H1 (cell line): ENCODE measurements around the gene DNM2. TPM values are rescaled to one million over a fixed set of nuclear protein-coding genes. Genes with fewer than 3 reads are reported as not detected.

ENCODE experiments used
- CTCF ChIA-PET: fragments of 300-600 bp; sonication (Branson Sonifier 250); formaldehyde crosslinking; loops from one replicate; lab custom pipeline; 2021; ENCODE audit not compliant: partially characterized antibody; lab: Charles Lee
- POLR2A ChIA-PET: fragments of 300-600 bp; sonication (Branson Sonifier 250); formaldehyde crosslinking; loops from one replicate; lab custom pipeline; 2021; ENCODE audit warnings: inconsistent platforms; ENCODE audit not compliant: partially characterized antibody; lab: Charles Lee
- DNase-seq, 2 experiments: peaks; one replicate each; pipeline versions ENCODE4 v3.0.0 to v3.0.0-alpha.2; 2010 to 2022; ENCODE audit warnings: low spot score in 2 of 2, low read depth in 1 of 2, mixed read lengths in 1 of 2
- FAIRE-seq: peaks from 2 replicates; lab custom pipeline; 2011; peaks lifted over from hg19 to GRCh38; lab: Jason Lieb, UNC
- H2AFZ ChIP-seq: 2 replicates; pipeline ENCODE4 v1.8.1; 2012; ENCODE audit warnings: low read length, inconsistent platforms
- H2AK5ac ChIP-seq: 2 replicates; pipeline ENCODE4 v1.6.1; 2013; ENCODE audit warnings: low read depth, low read length
- H2BK120ac ChIP-seq: replicated peaks from 2 replicates; pipeline ENCODE3; 2013; ENCODE audit warnings: low read depth, low read length, inconsistent platforms
- H2BK12ac ChIP-seq: 2 replicates; pipeline ENCODE4 v1.6.1; 2013; ENCODE audit warnings: low read depth, low read length
- H2BK15ac ChIP-seq: 2 replicates; pipeline ENCODE4 v1.6.1; 2013; ENCODE audit warnings: low read length
- H2BK20ac ChIP-seq: 2 replicates; pipeline ENCODE4 v1.6.1; 2013; ENCODE audit warnings: low read length
- H2BK5ac ChIP-seq: 2 replicates; pipeline ENCODE4 v1.6.1; 2013; ENCODE audit warnings: low read depth, low read length
- H3K14ac ChIP-seq: 2 replicates; pipeline ENCODE4 v1.6.1; 2013; ENCODE audit warnings: inconsistent platforms; ENCODE audit not compliant: insufficient read length
- H3K18ac ChIP-seq: 2 replicates; pipeline ENCODE4 v1.6.1; 2013; ENCODE audit warnings: low read length; ENCODE audit errors: extremely low read depth
- H3K23ac ChIP-seq: 2 replicates; pipeline ENCODE4 v1.6.1; 2013; ENCODE audit warnings: inconsistent platforms; ENCODE audit not compliant: insufficient read length
- H3K23me2 ChIP-seq: 2 replicates; pipeline ENCODE4 v1.6.1; 2013; ENCODE audit warnings: low read depth, low read length
- H3K27ac ChIP-seq: 2 replicates; pipeline ENCODE4 v1.6.1; 2011; ENCODE audit warnings: low read depth, low read length, inconsistent platforms
- H3K27me3 ChIP-seq, 4 experiments: replicated peaks in 1 of 4; 1 replicate in 1 of 4; 2 replicates in 3 of 4; pipeline versions ENCODE4 v1.6.1 to v1.8.1; 2011 to 2013; ENCODE audit warnings: low read length in 3 of 4, mild to moderate bottlenecking in 3 of 4, inconsistent platforms in 2 of 4, mixed read lengths in 2 of 4, moderate library complexity in 1 of 4; ENCODE audit not compliant: control insufficient read depth in 3 of 4, insufficient read depth in 3 of 4; ENCODE audit errors: extremely low read depth in 1 of 4
- H3K36me3 ChIP-seq, 4 experiments: 2 replicates each; pipeline versions ENCODE4 v1.6.1 to v1.8.1; 2011 to 2013; ENCODE audit warnings: mild to moderate bottlenecking in 4 of 4, low read length in 3 of 4, moderate library complexity in 2 of 4, control low read depth in 1 of 4, inconsistent platforms in 1 of 4; ENCODE audit not compliant: insufficient read depth in 4 of 4, control insufficient read depth in 2 of 4
- H3K4ac ChIP-seq: replicated peaks from 2 replicates; pipeline ENCODE3; 2013; ENCODE audit warnings: low read length, low read depth, mixed read lengths, inconsistent platforms; ENCODE audit not compliant: insufficient read length
- H3K4me1 ChIP-seq, 4 experiments: replicated peaks in 1 of 4; 1 replicate in 1 of 4; 2 replicates in 3 of 4; pipeline versions ENCODE4 v1.6.1 to v1.8.1; 2011 to 2013; ENCODE audit warnings: low read length in 3 of 4, inconsistent platforms in 2 of 4, mixed read lengths in 1 of 4; ENCODE audit not compliant: insufficient read depth in 4 of 4, control insufficient read depth in 3 of 4
- H3K4me2 ChIP-seq, 2 experiments: 2 replicates each; pipeline versions ENCODE4 v1.6.1 to v1.8.1; 2011 to 2013; ENCODE audit warnings: low read depth in 2 of 2, low read length in 2 of 2, control low read depth in 1 of 2, inconsistent platforms in 1 of 2, mild to moderate bottlenecking in 1 of 2; ENCODE audit not compliant: insufficient read depth in 1 of 2
- H3K4me3 ChIP-seq, 4 experiments: fragments of 200-600, 300-600 bp in 1 of 4; sonication (generic), shearing (Covaris generic), sonication (Bioruptor Twin) in 1 of 4; 2 replicates each; pipeline versions ENCODE4 v1.5.1 to v1.8.1; 2011 to 2016; ENCODE audit warnings: low read length in 4 of 4, low read depth in 3 of 4, control low read depth in 2 of 4, inconsistent platforms in 2 of 4, mild to moderate bottlenecking in 2 of 4, mixed read lengths in 1 of 4, moderate library complexity in 1 of 4; ENCODE audit not compliant: insufficient read depth in 2 of 4; ENCODE audit errors: extremely low read depth in 1 of 4
- H3K56ac ChIP-seq: replicated peaks from 2 replicates; pipeline ENCODE3; 2013; ENCODE audit warnings: low read depth, mild to moderate bottlenecking, mixed read lengths, low read length, inconsistent platforms; ENCODE audit not compliant: insufficient read length
- H3K79me1 ChIP-seq: 2 replicates; pipeline ENCODE4 v1.6.1; 2013; ENCODE audit warnings: low read depth, low read length, control low read depth
- H3K79me2 ChIP-seq, 2 experiments: 2 replicates each; pipeline versions ENCODE4 v1.6.1 to v1.8.1; 2012 to 2013; ENCODE audit warnings: low read length in 2 of 2, mild to moderate bottlenecking in 2 of 2, inconsistent platforms in 1 of 2; ENCODE audit not compliant: insufficient read depth in 2 of 2, control insufficient read depth in 1 of 2
- H3K9ac ChIP-seq, 4 experiments: replicated peaks in 1 of 4; 1 replicate in 1 of 4; 2 replicates in 3 of 4; pipeline versions ENCODE4 v1.6.1 to v1.8.1; 2011 to 2013; ENCODE audit warnings: low read depth in 3 of 4, low read length in 3 of 4, control low read depth in 2 of 4, mild to moderate bottlenecking in 2 of 4, moderate library complexity in 2 of 4, inconsistent platforms in 1 of 4; ENCODE audit errors: extremely low read depth in 1 of 4
- H3K9me3 ChIP-seq, 2 experiments: 2 replicates each; pipeline versions ENCODE4 v1.6.1 to v1.8.1; 2012 to 2013; ENCODE audit warnings: mild to moderate bottlenecking in 2 of 2, moderate library complexity in 2 of 2, control low read depth in 1 of 2, inconsistent platforms in 1 of 2, low read depth in 1 of 2, low read length in 1 of 2, mixed read lengths in 1 of 2; ENCODE audit not compliant: insufficient read depth in 2 of 2
- H4K20me1 ChIP-seq, 2 experiments: replicated peaks in 1 of 2; 2 replicates each; pipeline versions ENCODE3 to v1.8.1; 2011 to 2013; ENCODE audit warnings: inconsistent platforms in 2 of 2, low read length in 2 of 2, mild to moderate bottlenecking in 1 of 2; ENCODE audit not compliant: insufficient read depth in 2 of 2, control insufficient read depth in 1 of 2
- H4K5ac ChIP-seq: 2 replicates; pipeline ENCODE4 v1.6.1; 2013; ENCODE audit warnings: low read length, low read depth, mixed read lengths, inconsistent platforms; ENCODE audit not compliant: insufficient read length
- H4K8ac ChIP-seq: 2 replicates; pipeline ENCODE4 v1.8.0; 2013; ENCODE audit warnings: mild to moderate bottlenecking, moderate library complexity, low read length, inconsistent platforms; ENCODE audit not compliant: insufficient read depth; ENCODE audit errors: extremely low read depth
- H4K91ac ChIP-seq: replicated peaks from 2 replicates; pipeline ENCODE3; 2013; ENCODE audit warnings: low read length, mixed read lengths, inconsistent platforms; ENCODE audit not compliant: insufficient read length
- CTCF ChIP-seq, 3 experiments: IDR thresholded peaks; 1 replicate in 2 of 3; 2 replicates in 1 of 3; pipeline versions ENCODE4 v1.5.1 to v1.6.1; 2011; ENCODE audit warnings: low read length in 3 of 3, mild to moderate bottlenecking in 3 of 3, inconsistent platforms in 2 of 3, low read depth in 1 of 3, moderate library complexity in 1 of 3; ENCODE audit not compliant: insufficient read depth in 1 of 3; ENCODE audit errors: control extremely low read depth in 1 of 3
- HDAC6 ChIP-seq: IDR thresholded peaks from one replicate; pipeline ENCODE4 v1.7.1; 2012; ENCODE audit warnings: low read depth, mild to moderate bottlenecking, inconsistent platforms, low read length, moderate library complexity
- JUND ChIP-seq: IDR thresholded peaks from 2 replicates; pipeline ENCODE4 v1.6.1; 2011; ENCODE audit warnings: mild to moderate bottlenecking, improper control_type of control experiment, low read length
- KDM4A ChIP-seq: IDR thresholded peaks from one replicate; pipeline ENCODE4 v1.7.1; 2012; ENCODE audit warnings: low read depth, mild to moderate bottlenecking, moderate library complexity, low read length, inconsistent platforms; ENCODE audit not compliant: severe bottlenecking
- RAD21 ChIP-seq, 2 experiments: IDR thresholded peaks in 1 of 2; conservative IDR thresholded peaks in 1 of 2; 2 replicates each; pipeline ENCODE4 v1.6.1; 2011; ENCODE audit warnings: low read depth in 2 of 2, low read length in 2 of 2, improper control_type of control experiment in 1 of 2, inconsistent platforms in 1 of 2, mild to moderate bottlenecking in 1 of 2, moderate library complexity in 1 of 2
- TAF7 ChIP-seq: optimal IDR thresholded peaks from 2 replicates; pipeline ENCODE3; 2011; ENCODE audit warnings: low read depth, mild to moderate bottlenecking, inconsistent platforms, low read length, moderate library complexity, borderline replicate concordance
- YY1 ChIP-seq: IDR thresholded peaks from 2 replicates; pipeline ENCODE4 v1.6.1; 2011; ENCODE audit warnings: low read depth, mild to moderate bottlenecking, low read length
- WGBS, 2 experiments: shearing (Covaris generic) in 1 of 2; methylation state at CpG; one replicate each; pipeline versions ENCODE4 v1.1.6 to v1.1.7; 2013 to 2015; ENCODE audit warnings: low lambda C conversion rate in 2 of 2, mixed read lengths in 2 of 2, inconsistent platforms in 1 of 2, low coverage in 1 of 2, missing lambda C conversion rate in 1 of 2; ENCODE audit not compliant: insufficient replicate concordance in 2 of 2, insufficient coverage in 1 of 2, insufficient read length in 1 of 2; ENCODE audit errors: extremely low coverage in 1 of 2, missing lambda C conversion rate in 1 of 2; 5-methylcytosine and 5-hydroxymethylcytosine counted together
- polyA plus RNA-seq, 7 experiments: library from polyadenylated mRNA; depleted of rRNA in 3 of 7; stranded (reverse) in 5 of 7; unstranded in 2 of 7; fragments of >200 nt in 5 of 7; fragments of 200-250 nt in 2 of 7; gene quantifications; 1 replicate in 5 of 7; 2 replicates in 1 of 7; 4 replicates in 1 of 7; pipeline versions ENCODE4 v1.2.1 to v1.2.3, GENCODE V29; 2011 to 2013; ENCODE audit warnings: missing spikeins in 2 of 7, mixed read lengths in 2 of 7
- total RNA-seq: library from RNA; stranded (reverse); fragmentation: NEBNext Ultra II Directional; extraction: Animal tissue kit (Norgen Biotek cat#: 25700); gene quantifications from 2 replicates; pipeline ENCODE4 v1.2.1, GENCODE V29; 2021
- TF ChIP-seq, protein P1 (sequence below): IDR thresholded peaks from 2 replicates; pipeline ENCODE4 v1.6.1; 2011; ENCODE audit warnings: low read length, improper control_type of control experiment

The DNM2 gene
- total and polyA plus RNA-seq, 2 of the 8 experiments (the other 6 are each of a cell fraction or from before 2014, with no cell fraction given) = 61.9 to 120 TPM

DNA sequence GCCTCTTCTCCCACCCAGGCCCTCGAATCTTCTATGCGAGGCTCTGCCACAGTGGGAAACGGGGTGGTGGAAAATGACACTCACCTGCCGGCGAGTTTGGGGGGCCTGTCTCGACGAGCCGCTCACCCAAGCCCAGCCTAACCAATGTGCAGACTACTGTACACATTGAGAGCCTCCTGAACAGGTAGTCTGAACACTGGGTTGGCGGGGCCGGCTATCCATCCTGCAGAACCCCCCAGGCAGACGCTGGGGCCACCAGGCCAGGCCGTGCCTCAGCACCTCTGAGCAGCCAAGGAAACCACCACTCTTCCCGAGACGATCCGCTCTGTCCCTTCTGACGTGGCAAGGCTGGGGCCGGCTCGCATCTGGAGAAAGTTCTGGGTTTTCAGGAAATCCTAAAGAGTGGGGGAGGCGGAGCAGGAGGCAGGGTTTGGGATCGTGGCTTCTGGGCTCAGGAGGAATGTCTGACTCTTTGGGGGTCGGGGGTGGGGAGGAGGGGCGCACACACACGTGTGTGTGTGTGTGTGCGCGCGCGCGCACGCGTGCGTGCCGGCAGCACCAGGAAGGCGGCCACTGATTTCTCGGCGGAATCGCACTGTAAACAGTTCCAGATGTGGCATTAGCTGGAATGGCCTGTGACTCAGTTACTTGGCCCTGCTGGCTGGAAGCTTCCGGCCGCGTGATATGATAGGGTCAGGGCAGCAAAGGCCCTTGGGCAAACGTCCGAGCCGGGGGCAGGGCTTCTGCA lies 99.6 kb downstream of the DNM2 start:
- Histone ChIP-seq H3K9ac (no peak overlapping the region), H3K79me2 (no peaks in the 10 kb centered on the region), H3K4me2 (no peak overlapping the region), H4K5ac (no peak overlapping the region), H3K4ac (no peak overlapping the region), H3K27ac (no peak overlapping the region), H2AK5ac (no peak overlapping the region), H4K8ac (no peak overlapping the region), H3K9me3 (no peaks in the 10 kb centered on the region), H2BK12ac (no peak overlapping the region), H3K27me3 (no peaks in the 10 kb centered on the region), H3K4me3 (no peak overlapping the region), H3K18ac (no peak overlapping the region), H3K56ac (no peak overlapping the region), H2BK20ac (no peak overlapping the region), H3K36me3 (peaks cover 3 to 10% (median 7%) of the 10 kb centered on the region in 4 experiments; a peak in 5 of 8 replicates), H4K91ac (no peak overlapping the region), H2BK120ac (no peak overlapping the region), H3K23me2 (no peaks in the 10 kb centered on the region), H2AFZ (no peak overlapping the region), H3K14ac (no peak overlapping the region), H2BK5ac (no peak overlapping the region), H3K79me1 (no peaks in the 10 kb centered on the region), H3K23ac (no peak overlapping the region), H2BK15ac (no peak overlapping the region), H3K4me1 (no peaks in the 10 kb centered on the region; a peak in 1 of 7 replicates), H4K20me1 (peaks cover 1 to 8% of the 10 kb centered on the region in 2 experiments)
- ChIA-PET POLR2A (interaction anchor here (1.1 kb wide), 1 partner anchor 14 kb away, joined by 3 read pairs; no protein-coding TSS in a partner anchor), CTCF (interaction anchor here (0.6 kb wide), 1 partner anchor 87 kb away, joined by 3 read pairs; no protein-coding TSS in a partner anchor)
- FAIRE-seq (no peak), DNase-seq (no peak)
- 94% methylated on average over 23 of the region's 42 CpGs; no CpG with 5 or more reads in 1 of the 2 experiments for WGBS, 2 experiments
- no peak for TF ChIP-seq JUND
- TF ChIP-seq RAD21 (IDR thresholded peaks at IDR 0.05 in 1 of 2, conservative IDR thresholded peaks at IDR 0.05 in 1 of 2; ENCODE audit: low read depth in 2 of 2, low read length in 2 of 2) = no peak
- TF ChIP-seq YY1 = no peak
- no peak for TF ChIP-seq TAF7
- TF ChIP-seq, protein P1, sequence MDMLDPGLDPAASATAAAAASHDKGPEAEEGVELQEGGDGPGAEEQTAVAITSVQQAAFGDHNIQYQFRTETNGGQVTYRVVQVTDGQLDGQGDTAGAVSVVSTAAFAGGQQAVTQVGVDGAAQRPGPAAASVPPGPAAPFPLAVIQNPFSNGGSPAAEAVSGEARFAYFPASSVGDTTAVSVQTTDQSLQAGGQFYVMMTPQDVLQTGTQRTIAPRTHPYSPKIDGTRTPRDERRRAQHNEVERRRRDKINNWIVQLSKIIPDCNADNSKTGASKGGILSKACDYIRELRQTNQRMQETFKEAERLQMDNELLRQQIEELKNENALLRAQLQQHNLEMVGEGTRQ = no peak
- no peak for TF ChIP-seq HDAC6
- TF ChIP-seq KDM4A = no peak
- TF ChIP-seq CTCF (IDR thresholded peaks at IDR 0.05; ENCODE audit: control extremely low read depth in 1 of 3, insufficient read depth in 1 of 3, low read depth in 1 of 3, low read length in 3 of 3) = no peak
